ENCODE measurements around the gene TRIP13. TPM values are rescaled to one million over a fixed set of nuclear protein-coding genes. Genes with fewer than 3 reads are reported as not detected.

Gene TRIP13
- total and polyA plus RNA-seq, 8 donors: 0.31 to 1.2 (median 0.51) TPM; not detected in 1

GRCh38 chr5:848671-849111 lies 44.0 kb upstream of the TRIP13 start:
- ATAC-seq: no peak
- Histone ChIP-seq H3K9me3 (no peaks in the 10 kb centered on the region), H3K27ac (no peak overlapping the region), H3K27me3 (peaks cover 0 to 3% (median 0%) of the 10 kb centered on the region in 4 donors), H3K4me3 (no peak overlapping the region), H3K4me1 (no peaks in the 10 kb centered on the region), H3K36me3 (no peaks in the 10 kb centered on the region)
- 86 to 91% methylated on average over 12 to 14 of the region's 14 CpGs for WGBS, 2 donors
- DNase-seq: peak in 2 of 6 donors; percentile 34 to 68
- TF ChIP-seq CTCF (IDR thresholded peaks at IDR 0.05): no peak
- no peak for FAIRE-seq
- intact Hi-C loops (cut with DNase I): loop anchor here in 1 of 3 donors (10.0 kb wide), 1 partner anchor 94 kb away; no protein-coding TSS in a partner anchor

GRCh38 chr5:849651-850301 lies 42.9 kb upstream of the TRIP13 start:
- H3K27me3 ChIP-seq: peaks cover 0 to 3% (median 0%) of the 10 kb centered on the region in 4 donors
- no peak for TF ChIP-seq CTCF (IDR thresholded peaks at IDR 0.05)
- intact Hi-C loops (cut with DNase I): loop anchor here in 1 of 3 donors (10.0 kb wide), 1 partner anchor 95 kb away; no protein-coding TSS in a partner anchor
- FAIRE-seq (no peak), ATAC-seq (peak in 3 of 4 donors; percentile 26 to 52 (median 46)), DNase-seq (peak in 2 of 6 donors; percentile 41 to 64)
- H3K4me3 ChIP-seq: no peak overlapping the region
- H3K9me3 ChIP-seq: no peaks in the 10 kb centered on the region
- 67 to 71% methylated on average over 20 of the region's 20 CpGs for WGBS, 2 donors
- H3K36me3 ChIP-seq: no peaks in the 10 kb centered on the region
- no peaks in the 10 kb centered on the region for H3K4me1 ChIP-seq
- no peak overlapping the region for H3K27ac ChIP-seq

GRCh38 chr5:850511-851006 lies 42.1 kb upstream of the TRIP13 start, which contains the start of gene ZDHHC11:
TSS of gene ZDHHC11 (minus strand) at chr5:850986. CDS start at chr5:850602, 384 bp downstream.
- no peak within 1 kb of the TSS for H3K4me3 ChIP-seq

GRCh38 chr5:851076-851475 lies 41.6 kb upstream of the TRIP13 start:
- Histone ChIP-seq H3K9me3 (no peaks in the 10 kb centered on the region), H3K4me3 (no peak overlapping the region), H3K36me3 (no peaks in the 10 kb centered on the region), H3K4me1 (no peaks in the 10 kb centered on the region), H3K27ac (no peak overlapping the region), H3K27me3 (peaks cover 0 to 3% (median 0%) of the 10 kb centered on the region in 4 donors)
- WGBS, 2 donors: 40 to 45% methylated on average over 19 of the region's 19 CpGs
- FAIRE-seq (no peak), ATAC-seq (no peak), DNase-seq (peak in 3 of 6 donors; percentile 16 to 57 (median 48))
- intact Hi-C loops (cut with DNase I): no loop called here
- no peak for TF ChIP-seq CTCF (IDR thresholded peaks at IDR 0.05)

More at GRCh38 chr5:850511-851006, 42.1 kb upstream of the TRIP13 start, which contains the start of gene ZDHHC11:
- Histone ChIP-seq H3K9me3 (no peaks in the 10 kb centered on the region), H3K36me3 (no peaks in the 10 kb centered on the region), H3K4me1 (no peaks in the 10 kb centered on the region), H3K27ac (no peak within 1 kb of the TSS), H3K27me3 (peaks cover 0 to 3% (median 0%) of the 10 kb centered on the region in 4 donors)
- peak in 3 of 6 donors; percentile 26 to 75 (median 56) for DNase-seq
- ATAC-seq: peak in 3 of 4 donors; percentile 43 to 79 (median 52)
- no peak for FAIRE-seq
- 51 to 55% methylated on average over 27 of the region's 27 CpGs for WGBS, 2 donors
- no peak for TF ChIP-seq CTCF (IDR thresholded peaks at IDR 0.05)
- intact Hi-C loops (cut with DNase I): no loop called here
